Panc1 (cell line): Measurements from ENCODE around the gene L3MBTL3.

ENCODE experiments used
- POLR2AphosphoS5 ChIP-seq: IDR thresholded peaks from 2 replicates; pipeline ENCODE4 v1.6.1; 2012; ENCODE audit warnings: mild to moderate bottlenecking, low read depth, low read length, moderate library complexity
- REST ChIP-seq, 2 experiments: IDR thresholded peaks; 2 replicates each; pipeline ENCODE4 v1.6.1; 2011 to 2012; ENCODE audit warnings: low read depth in 2 of 2, control low read depth in 1 of 2, low read length in 1 of 2, mild to moderate bottlenecking in 1 of 2, moderate library complexity in 1 of 2; ENCODE audit not compliant: insufficient read depth in 1 of 2
- TF ChIP-seq, protein P1 (sequence below): fragments of 450-650 bp; IDR thresholded peaks from 2 replicates; pipeline ENCODE4 v1.5.1; 2017; ENCODE audit warnings: mild to moderate bottlenecking

- TF ChIP-seq POLR2AphosphoS5: no peak
- TF ChIP-seq, protein P1, sequence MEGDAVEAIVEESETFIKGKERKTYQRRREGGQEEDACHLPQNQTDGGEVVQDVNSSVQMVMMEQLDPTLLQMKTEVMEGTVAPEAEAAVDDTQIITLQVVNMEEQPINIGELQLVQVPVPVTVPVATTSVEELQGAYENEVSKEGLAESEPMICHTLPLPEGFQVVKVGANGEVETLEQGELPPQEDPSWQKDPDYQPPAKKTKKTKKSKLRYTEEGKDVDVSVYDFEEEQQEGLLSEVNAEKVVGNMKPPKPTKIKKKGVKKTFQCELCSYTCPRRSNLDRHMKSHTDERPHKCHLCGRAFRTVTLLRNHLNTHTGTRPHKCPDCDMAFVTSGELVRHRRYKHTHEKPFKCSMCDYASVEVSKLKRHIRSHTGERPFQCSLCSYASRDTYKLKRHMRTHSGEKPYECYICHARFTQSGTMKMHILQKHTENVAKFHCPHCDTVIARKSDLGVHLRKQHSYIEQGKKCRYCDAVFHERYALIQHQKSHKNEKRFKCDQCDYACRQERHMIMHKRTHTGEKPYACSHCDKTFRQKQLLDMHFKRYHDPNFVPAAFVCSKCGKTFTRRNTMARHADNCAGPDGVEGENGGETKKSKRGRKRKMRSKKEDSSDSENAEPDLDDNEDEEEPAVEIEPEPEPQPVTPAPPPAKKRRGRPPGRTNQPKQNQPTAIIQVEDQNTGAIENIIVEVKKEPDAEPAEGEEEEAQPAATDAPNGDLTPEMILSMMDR: no peak
- TF ChIP-seq REST (IDR thresholded peaks at IDR 0.05; ENCODE audit: insufficient read depth in 1 of 2, low read depth in 2 of 2, low read length in 1 of 2): no peak
Measured at GRCh38 chr6:130090796-130091195, 72.4 kb downstream of the L3MBTL3 start.
